OCI-LY1 (cell line): ENCODE data around the gene UNG.

Source experiments
- H2AFZ ChIP-seq: fragments of 200-600 bp; sonication (generic), shearing (Covaris generic); 2 replicates; pipeline ENCODE4 v1.6.0; 2014; ENCODE audit warnings: antibody characterized with exemption, mild to moderate bottlenecking, low read length
- H3F3A ChIP-seq: fragments of 200-600 bp; sonication (generic), shearing (Covaris generic); 2 replicates; pipeline ENCODE4 v1.6.0; 2014; ENCODE audit warnings: mild to moderate bottlenecking, antibody characterized with exemption, low read length, moderate library complexity; ENCODE audit not compliant: insufficient read depth
- H3K27ac ChIP-seq: fragments of 200-600 bp; sonication (generic); 2 replicates; pipeline ENCODE4 v1.5.1; 2014; ENCODE audit warnings: low read length, mixed run types, mild to moderate bottlenecking, low read depth; ENCODE audit not compliant: poor library complexity, severe bottlenecking
- H3K27me3 ChIP-seq: fragments of 200-600 bp; sonication (generic); 2 replicates; pipeline ENCODE4 v1.6.0; 2014; ENCODE audit warnings: antibody characterized with exemption, mild to moderate bottlenecking, low read length, moderate library complexity; ENCODE audit not compliant: insufficient read depth
- H3K36me3 ChIP-seq: fragments of 200-600 bp; sonication (generic); 2 replicates; pipeline ENCODE4 v1.6.1; 2014; ENCODE audit warnings: mild to moderate bottlenecking, antibody characterized with exemption, low read length, moderate library complexity, mixed read lengths; ENCODE audit not compliant: insufficient read depth
- H3K4me1 ChIP-seq: fragments of 200-600 bp; sonication (generic); 2 replicates; pipeline ENCODE4 v1.5.1; 2014; ENCODE audit warnings: mild to moderate bottlenecking, low read length, moderate library complexity; ENCODE audit not compliant: insufficient read depth, severe bottlenecking
- H3K4me2 ChIP-seq: fragments of 200-600 bp; sonication (generic), shearing (Covaris generic); 2 replicates; pipeline ENCODE4 v1.6.1; 2014; ENCODE audit warnings: low read length
- H3K4me3 ChIP-seq: fragments of 200-600 bp; sonication (generic); 2 replicates; pipeline ENCODE4 v1.5.1; 2014; ENCODE audit warnings: low read length, low read depth, mild to moderate bottlenecking, mixed read lengths; ENCODE audit not compliant: poor library complexity, severe bottlenecking
- H3K79me2 ChIP-seq: fragments of 200-600 bp; shearing (Covaris generic); 2 replicates; pipeline ENCODE4 v1.6.1; 2016; ENCODE audit warnings: mixed run types, low read length, mixed read lengths; ENCODE audit not compliant: insufficient read depth
- H3K9ac ChIP-seq: fragments of 200-600 bp; sonication (generic), shearing (Covaris generic); 2 replicates; pipeline ENCODE4 v1.6.1; 2014; ENCODE audit warnings: mild to moderate bottlenecking, low read length, mixed read lengths
- H3K9me2 ChIP-seq: fragments of 200-600 bp; sonication (generic), shearing (Covaris generic); 2 replicates; pipeline ENCODE4 v1.6.1; 2014; ENCODE audit warnings: low read depth, mild to moderate bottlenecking, low read length, mixed read lengths
- H3K9me3 ChIP-seq: fragments of 200-600 bp; shearing (Covaris generic); 2 replicates; pipeline ENCODE4 v1.6.1; 2014; ENCODE audit warnings: low read length, mixed read lengths
- H4K20me1 ChIP-seq: fragments of 200-600 bp; sonication (generic), shearing (Covaris generic); 2 replicates; pipeline ENCODE4 v1.6.0; 2016; ENCODE audit warnings: mild to moderate bottlenecking, low read length; ENCODE audit not compliant: insufficient read depth
- CTCF ChIP-seq: fragments of 200-600 bp; sonication (generic), shearing (Covaris generic); IDR thresholded peaks from 2 replicates; pipeline ENCODE4 v1.5.1; 2017; ENCODE audit warnings: mild to moderate bottlenecking, antibody characterized with exemption, low read length, moderate library complexity, mixed read lengths
- EZH2 ChIP-seq: fragments of 200-600 bp; sonication (generic), shearing (Covaris generic); IDR thresholded peaks from 2 replicates; pipeline ENCODE4 v1.8.0; 2017; ENCODE audit warnings: borderline replicate concordance, mixed run types, mild to moderate bottlenecking, antibody characterized with exemption, low read length, moderate library complexity, mixed read lengths

UNG gene

GRCh38 chr12:109102491-109102890, 5.1 kb downstream of the UNG start:
- TF ChIP-seq CTCF (no peak), EZH2 (no peak)
- H3K36me3 ChIP-seq, result peaks cover 68% of the 10 kb centered on the region

DNA sequence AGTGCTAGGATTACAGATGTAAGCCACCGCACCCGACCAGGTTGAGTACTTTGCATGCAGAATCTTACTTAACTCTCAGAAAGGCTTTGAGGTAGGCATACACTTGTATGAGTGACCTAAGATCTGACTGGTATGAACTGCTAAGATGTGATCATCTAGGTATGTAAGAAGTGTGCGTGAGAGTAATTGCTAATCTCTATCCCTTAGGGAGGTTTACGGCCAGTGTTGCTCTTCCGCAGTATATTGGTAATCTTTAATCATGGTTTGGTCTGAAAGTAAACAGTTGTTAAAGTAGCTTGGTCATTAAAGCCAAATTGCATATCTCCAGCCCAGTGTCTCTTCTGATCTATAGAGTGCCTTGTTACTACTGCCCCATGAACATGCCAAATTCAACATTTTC, 7.8 kb downstream of the UNG start:
- Histone ChIP-seq H3K9ac (no peak overlapping the region), H3K27ac (no peak overlapping the region), H4K20me1 (no peaks in the 10 kb centered on the region), H3K9me3 (no peaks in the 10 kb centered on the region), H3F3A (no peaks in the 10 kb centered on the region), H2AFZ (no peak overlapping the region), H3K36me3 (peaks cover 58% of the 10 kb centered on the region), H3K27me3 (no peaks in the 10 kb centered on the region), H3K4me1 (no peaks in the 10 kb centered on the region), H3K4me2 (no peak overlapping the region), H3K4me3 (no peak overlapping the region), H3K9me2 (no peaks in the 10 kb centered on the region), H3K79me2 (no peaks in the 10 kb centered on the region)
- TF ChIP-seq EZH2 (no peak), CTCF (no peak)

More at GRCh38 chr12:109102491-109102890, 5.1 kb downstream of the UNG start:
- Histone ChIP-seq H3K4me3 (no peak overlapping the region), H4K20me1 (no peaks in the 10 kb centered on the region), H3F3A (no peaks in the 10 kb centered on the region), H3K9ac (no peak overlapping the region), H3K27me3 (no peaks in the 10 kb centered on the region), H3K9me3 (no peaks in the 10 kb centered on the region), H3K4me2 (no peak overlapping the region), H3K79me2 (no peaks in the 10 kb centered on the region), H3K27ac (no peak overlapping the region), H3K9me2 (no peaks in the 10 kb centered on the region), H3K4me1 (peaks cover 12% of the 10 kb centered on the region), H2AFZ (no peak overlapping the region)

- H3K4me1 ChIP-seq, result no peaks in the 10 kb centered on the region
- H3K9ac ChIP-seq, result no peak overlapping the region
- no peak overlapping the region for H3K4me2 ChIP-seq
- H3K27me3 ChIP-seq, result no peaks in the 10 kb centered on the region
- TF ChIP-seq CTCF (no peak), EZH2 (no peak)
- H3K4me3 ChIP-seq, result no peak overlapping the region
- H4K20me1 ChIP-seq, result no peaks in the 10 kb centered on the region
- H3K79me2 ChIP-seq, result no peaks in the 10 kb centered on the region
- no peaks in the 10 kb centered on the region for H3K9me3 ChIP-seq
- peaks cover 22% of the 10 kb centered on the region for H3K36me3 ChIP-seq
- H2AFZ ChIP-seq, result no peak overlapping the region
- H3K27ac ChIP-seq, result no peak overlapping the region
- H3F3A ChIP-seq, result no peaks in the 10 kb centered on the region
- H3K9me2 ChIP-seq, result no peaks in the 10 kb centered on the region
Observed at GRCh38 chr12:109109746-109110350, 12.5 kb downstream of the UNG start.
